Fibroblast of lung (primary cell): Measurements from ENCODE around the gene IFIT2. TPM values are rescaled to one million over a fixed set of nuclear protein-coding genes. Genes with fewer than 3 reads are reported as not detected.
"Not testable (repeated sequence)": the region's sequence is repeated elsewhere in the genome, so short reads cannot be mapped to it uniquely, and the experiment has no call there.

Source experiments
- DNase-seq, 2 donors: peaks; one replicate each; pipeline versions ENCODE4 v3.0.0 to v3.0.0-alpha.2; 2010; ENCODE audit warnings: low read depth in 2 of 2
- H2AFZ ChIP-seq: 2 replicates; pipeline ENCODE4 v1.5.1; 2012; ENCODE audit warnings: low read length, control low read depth, inconsistent platforms
- H3K27ac ChIP-seq: 2 replicates; pipeline ENCODE4 v1.5.1; 2011; ENCODE audit warnings: low read length, control low read depth; ENCODE audit not compliant: insufficient read depth
- H3K27me3 ChIP-seq: 2 replicates; pipeline ENCODE4 v1.5.1; 2011; ENCODE audit warnings: mild to moderate bottlenecking, low read length; ENCODE audit not compliant: control insufficient read depth, insufficient read depth
- H3K36me3 ChIP-seq: 2 replicates; pipeline ENCODE4 v1.5.1; 2011; ENCODE audit warnings: low read length; ENCODE audit not compliant: control insufficient read depth, insufficient read depth
- H3K4me1 ChIP-seq: 2 replicates; pipeline ENCODE4 v1.5.1; 2011; ENCODE audit warnings: low read length; ENCODE audit not compliant: control insufficient read depth, insufficient read depth; ENCODE audit errors: extremely low read depth
- H3K4me2 ChIP-seq: 2 replicates; pipeline ENCODE4 v1.5.1; 2011; ENCODE audit warnings: low read length, control low read depth; ENCODE audit not compliant: insufficient read depth; ENCODE audit errors: extremely low read depth
- H3K4me3 ChIP-seq, 4 experiments: fragments of 200-600 bp in 1 of 4; sonication (generic) in 1 of 4; replicated peaks in 1 of 4; 2 replicates each; pipeline ENCODE4 v1.5.1; 2011 to 2016; ENCODE audit warnings: low read length in 4 of 4, low read depth in 3 of 4, mild to moderate bottlenecking in 3 of 4, control low read depth in 2 of 4, inconsistent platforms in 1 of 4, mixed read lengths in 1 of 4; ENCODE audit not compliant: insufficient read depth in 1 of 4; ENCODE audit errors: control extremely low read depth in 1 of 4
- H3K79me2 ChIP-seq: 2 replicates; pipeline ENCODE4 v1.5.1; 2012; ENCODE audit warnings: mild to moderate bottlenecking, low read length, inconsistent platforms; ENCODE audit not compliant: control insufficient read depth, insufficient read depth
- H3K9ac ChIP-seq: 2 replicates; pipeline ENCODE4 v1.5.1; 2011; ENCODE audit warnings: mild to moderate bottlenecking, low read length, control low read depth; ENCODE audit not compliant: insufficient read depth
- H3K9me3 ChIP-seq: 2 replicates; pipeline ENCODE4 v1.5.1; 2012; ENCODE audit warnings: low read depth, low read length; ENCODE audit not compliant: control insufficient read depth, insufficient read depth
- H4K20me1 ChIP-seq: 2 replicates; pipeline ENCODE4 v1.5.1; 2011; ENCODE audit warnings: low read length; ENCODE audit not compliant: control insufficient read depth, insufficient read depth; ENCODE audit errors: extremely low read depth
- CTCF ChIP-seq, 2 donors: IDR thresholded peaks in 1 of 2; conservative IDR thresholded peaks in 1 of 2; 1 replicate in 1 of 2; 2 replicates in 1 of 2; pipeline ENCODE4 v1.5.1; 2011 to 2012; ENCODE audit warnings: low read length in 2 of 2, control low read depth in 1 of 2, inconsistent platforms in 1 of 2, low read depth in 1 of 2, mild to moderate bottlenecking in 1 of 2
- EZH2 ChIP-seq: IDR thresholded peaks from 2 replicates; pipeline ENCODE4 v1.5.1; 2012; ENCODE audit warnings: low read length, control low read depth, mild to moderate bottlenecking; ENCODE audit errors: missing control alignments
- polyA plus RNA-seq, 2 donors: library from polyadenylated mRNA; depleted of rRNA in 1 of 2; stranded (reverse) in 1 of 2; unstranded in 1 of 2; fragments of >200 nt; gene quantifications; 2 replicates each; pipeline ENCODE4 v1.2.1, GENCODE V29; 2011 to 2012; ENCODE audit warnings: missing spikeins in 1 of 2
- total RNA-seq: library from RNA; depleted of rRNA; stranded (reverse); fragments of >200 nt; gene quantifications from 2 replicates; pipeline ENCODE4 v1.2.1, GENCODE V29; 2014

The IFIT2 gene
- total and polyA plus RNA-seq, 2 donors (not counting 1 experiment from before 2014, with no cell fraction given) = 12.1 to 21.6 TPM

GRCh38 chr10:89310056-89310893, 8.4 kb downstream of the IFIT2 start:
- Histone ChIP-seq H2AFZ (no peak overlapping the region), H3K27me3 (no peaks in the 10 kb centered on the region), H3K9me3 (no peaks in the 10 kb centered on the region), H3K4me1 (no peaks in the 10 kb centered on the region), H3K36me3 (no peaks in the 10 kb centered on the region), H3K4me2 (no peak overlapping the region), H3K9ac (no peak overlapping the region), H3K4me3 (no peak overlapping the region), H3K79me2 (no peaks in the 10 kb centered on the region), H4K20me1 (no peaks in the 10 kb centered on the region), H3K27ac (no peak overlapping the region)
- TF ChIP-seq EZH2 (no peak), CTCF (conservative IDR thresholded peaks at IDR 0.05 in 1 of 2, IDR thresholded peaks at IDR 0.05 in 1 of 2; ENCODE audit: low read depth in 1 of 2, low read length in 2 of 2) (no peak)
- DNase-seq = no peak

- H3K4me1 ChIP-seq = no peaks in the 10 kb centered on the region
- no peaks in the 10 kb centered on the region for H3K9me3 ChIP-seq
- DNase-seq = no peak
- no peak overlapping the region for H3K4me2 ChIP-seq
- no peak overlapping the region for H2AFZ ChIP-seq
- no peak overlapping the region for H3K27ac ChIP-seq
- no peaks in the 10 kb centered on the region for H3K27me3 ChIP-seq
- no peak overlapping the region for H3K4me3 ChIP-seq
- no peak for TF ChIP-seq CTCF (conservative IDR thresholded peaks at IDR 0.05 in 1 of 2, IDR thresholded peaks at IDR 0.05 in 1 of 2; ENCODE audit: low read depth in 1 of 2, low read length in 2 of 2)
- no peak for TF ChIP-seq EZH2
- no peaks in the 10 kb centered on the region for H3K36me3 ChIP-seq
- H3K9ac ChIP-seq = no peak overlapping the region
- no peaks in the 10 kb centered on the region for H3K79me2 ChIP-seq
- H4K20me1 ChIP-seq = no peaks in the 10 kb centered on the region
These were observed 11.1 kb downstream of the IFIT2 start for GRCh38 chr10:89312973-89313372.

GRCh38 chr10:89314676-89315075, 12.8 kb downstream of the IFIT2 start:
- Histone ChIP-seq H3K4me1 (no peaks in the 10 kb centered on the region), H3K27me3 (no peaks in the 10 kb centered on the region), H3K4me2 (no peak overlapping the region), H4K20me1 (no peaks in the 10 kb centered on the region), H2AFZ (no peak overlapping the region), H3K27ac (no peak overlapping the region), H3K9me3 (no peaks in the 10 kb centered on the region), H3K79me2 (no peaks in the 10 kb centered on the region), H3K4me3 (no peak overlapping the region), H3K9ac (no peak overlapping the region), H3K36me3 (no peaks in the 10 kb centered on the region)
- no peak for DNase-seq
- TF ChIP-seq EZH2 (no peak), CTCF (conservative IDR thresholded peaks at IDR 0.05 in 1 of 2, IDR thresholded peaks at IDR 0.05 in 1 of 2; ENCODE audit: low read depth in 1 of 2, low read length in 2 of 2) (no peak)

- H3K9ac ChIP-seq, H3K9me3 ChIP-seq, H2AFZ ChIP-seq, H3K4me1 ChIP-seq, H3K4me3 ChIP-seq, DNase-seq, H3K79me2 ChIP-seq, H3K4me2 ChIP-seq, H3K36me3 ChIP-seq, H3K27ac ChIP-seq, H3K27me3 ChIP-seq, H4K20me1 ChIP-seq: not testable (repeated sequence)
These were observed 16.2 kb downstream of the IFIT2 start for GRCh38 chr10:89318047-89318446.

GRCh38 chr10:89325081-89325480, 23.2 kb downstream of the IFIT2 start:
- not testable (repeated sequence) for DNase-seq, H3K36me3 ChIP-seq, H4K20me1 ChIP-seq, H3K4me3 ChIP-seq, H3K27ac ChIP-seq, H3K79me2 ChIP-seq, H3K27me3 ChIP-seq, H3K9ac ChIP-seq, H3K4me2 ChIP-seq, H3K4me1 ChIP-seq, H3K9me3 ChIP-seq, H2AFZ ChIP-seq
